ENCODE data around the gene PAK4. TPM values are rescaled to one million over a fixed set of nuclear protein-coding genes. Genes with fewer than 3 reads are reported as not detected.
A peak's percentile ranks its signal among the peaks of the same experiment; 100 is the strongest.

The PAK4 gene
- total and polyA plus RNA-seq, 9 of the 15 experiments (the other 6 are each of a cell fraction or from before 2014, with no cell fraction given) = 0.21 to 33.5 (median 5.8) TPM

DNA sequence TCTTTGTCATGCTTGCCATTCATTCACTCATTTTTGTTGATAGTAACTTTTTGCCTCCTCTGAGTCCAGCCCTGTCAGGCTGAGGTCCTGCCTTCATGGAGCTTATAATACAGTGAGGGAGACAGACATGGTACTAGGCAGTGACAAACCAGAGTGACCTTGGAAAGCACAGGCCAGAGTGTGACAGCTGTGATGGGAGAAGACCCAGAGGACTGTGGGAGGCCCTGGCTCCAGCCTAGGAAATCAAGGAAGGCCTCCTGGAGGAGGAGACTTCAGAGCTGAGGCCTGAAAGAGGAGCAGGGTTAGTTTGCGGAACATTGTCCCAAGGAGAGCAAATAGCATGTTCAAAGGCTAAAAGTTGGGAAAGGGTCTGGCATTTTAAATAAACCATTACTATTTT lies 20.5 kb downstream of the PAK4 start:
- H3K79me2 ChIP-seq (ENCODE audit: control insufficient read depth, insufficient read depth, low read length) = peaks cover 51% of the 10 kb centered on the region
- H3K4me1 ChIP-seq (replicated peaks in 1 of 2; ENCODE audit: control insufficient read depth in 2 of 2, insufficient read depth in 2 of 2, low read length in 2 of 2) = peaks cover 7 to 35% of the 10 kb centered on the region in 2 experiments; a peak in 4 of 5 replicates
- no peak overlapping the region for H3K4me2 ChIP-seq (ENCODE audit: insufficient read depth, low read length)
- no peaks in the 10 kb centered on the region for H3K9me3 ChIP-seq (replicated peaks; ENCODE audit: control insufficient read depth, insufficient read depth, low read depth, low read length)
- TF ChIP-seq ZFP1 (CRISPR knock-in tag; IDR thresholded peaks at IDR 0.05) (no peak), NFRKB (IDR thresholded peaks at IDR 0.05; ENCODE audit: low read depth) (no peak), ZFP36 (IDR thresholded peaks at IDR 0.05; ENCODE audit: low read depth, low read length, partially characterized antibody) (peak; percentile 95)
- H3K27ac ChIP-seq (ENCODE audit: extremely low read depth, low read depth, low read length) = no peak overlapping the region
- H3K9ac ChIP-seq (ENCODE audit: insufficient read depth in 1 of 2, low read depth in 2 of 2, low read length in 2 of 2) = no peak overlapping the region
- POLR2A ChIA-PET = interaction anchor here (1.4 to 2.6 kb wide), 2 partner anchors 9 to 165 kb away, joined by 3 to 13 read pairs; no protein-coding TSS in a partner anchor
- CTCF ChIA-PET (ENCODE audit: low intra/inter-chr PET ratio) = interaction anchor here (0.5 kb wide), 1 partner anchor 48 kb away, joined by 3 read pairs; no protein-coding TSS in a partner anchor
- WGBS (ENCODE audit: insufficient coverage, low coverage, missing lambda C conversion rate) = 100% methylated on average over 1 of the region's 1 CpG
- in situ Hi-C loops (cut with MboI) = no loop called here
- ATAC-seq = no peak
- BruUV-seq (replicated peaks) = no TSS peak
- H2AFZ ChIP-seq (ENCODE audit: low read depth, low read length) = no peak overlapping the region
- FAIRE-seq = no peak
- H3K4me3 ChIP-seq = no peak overlapping the region
- H3K27me3 ChIP-seq (ENCODE audit: control insufficient read depth in 2 of 2, insufficient read depth in 2 of 2, low read length in 2 of 2) = no peaks in the 10 kb centered on the region
- peaks cover 19% of the 10 kb centered on the region for H4K20me1 ChIP-seq (replicated peaks; ENCODE audit: control insufficient read depth, insufficient read depth, low read length)
- no peak for DNase-seq (ENCODE audit: extremely low read depth in 1 of 4, low spot score in 3 of 4)
- H3K9me1 ChIP-seq (ENCODE audit: control insufficient read depth, insufficient read depth, low read length) = peaks cover 6% of the 10 kb centered on the region
- intact Hi-C loops (cut with micrococcal nuclease) = no loop called here
- no peaks in the 10 kb centered on the region for H3K36me3 ChIP-seq (ENCODE audit: control insufficient read depth, insufficient read depth, low read length)

GRCh38 chr19:39146686-39147450 lies 21.3 kb downstream of the PAK4 start:
- no peaks in the 10 kb centered on the region for H3K9me3 ChIP-seq (replicated peaks; ENCODE audit: control insufficient read depth, insufficient read depth, low read depth, low read length)
- in situ Hi-C loops (cut with MboI) = no loop called here
- no peaks in the 10 kb centered on the region for H3K27me3 ChIP-seq (ENCODE audit: control insufficient read depth in 2 of 2, insufficient read depth in 2 of 2, low read length in 2 of 2)
- intact Hi-C loops (cut with micrococcal nuclease) = no loop called here
- H3K27ac ChIP-seq (ENCODE audit: extremely low read depth, low read depth, low read length) = no peak overlapping the region
- FAIRE-seq (no peak), ATAC-seq (no peak), DNase-seq (ENCODE audit: extremely low read depth in 1 of 4, low spot score in 3 of 4) (no peak)
- H3K79me2 ChIP-seq (ENCODE audit: control insufficient read depth, insufficient read depth, low read length) = peaks cover 54% of the 10 kb centered on the region
- POLR2A ChIA-PET = interaction anchor here (1.4 kb wide), 1 partner anchor 164 kb away, joined by 3 read pairs; no protein-coding TSS in a partner anchor
- BruUV-seq (replicated peaks) = no TSS peak
- CTCF ChIA-PET (ENCODE audit: low intra/inter-chr PET ratio) = no interaction called here
- H4K20me1 ChIP-seq (replicated peaks; ENCODE audit: control insufficient read depth, insufficient read depth, low read length) = peaks cover 19% of the 10 kb centered on the region
- 42% methylated on average over 6 of the region's 7 CpGs for WGBS (ENCODE audit: insufficient coverage, low coverage, missing lambda C conversion rate)
- peaks cover 12 to 39% of the 10 kb centered on the region in 2 experiments; a peak in 4 of 5 replicates for H3K4me1 ChIP-seq (replicated peaks in 1 of 2; ENCODE audit: control insufficient read depth in 2 of 2, insufficient read depth in 2 of 2, low read length in 2 of 2)
- H3K9me1 ChIP-seq (ENCODE audit: control insufficient read depth, insufficient read depth, low read length) = peaks cover 5% of the 10 kb centered on the region
- no peak for TF ChIP-seq ZZZ3 (IDR thresholded peaks at IDR 0.05)
- no peak for TF ChIP-seq TAF15 (IDR thresholded peaks at IDR 0.05; ENCODE audit: low read depth, low read length)
- TF ChIP-seq ZNF347 (CRISPR knock-in tag; IDR thresholded peaks at IDR 0.05; ENCODE audit: low read depth) = no peak
- no peak for TF ChIP-seq ZBTB8A (IDR thresholded peaks at IDR 0.05; ENCODE audit: partially characterized antibody)
- no peak for TF ChIP-seq RBM34 (IDR thresholded peaks at IDR 0.05; ENCODE audit: borderline replicate concordance, insufficient read depth, low read length)
- TF ChIP-seq ZNF766 (CRISPR knock-in tag; conservative IDR thresholded peaks at IDR 0.05) = no peak
- TF ChIP-seq ATF7 (IDR thresholded peaks at IDR 0.05) = no peak
- no peak for TF ChIP-seq SMC3 (conservative IDR thresholded peaks at IDR 0.05; ENCODE audit: insufficient read depth, low read depth, low read length)
- TF ChIP-seq FOXJ2 (tag; IDR thresholded peaks at IDR 0.05) = no peak
- TF ChIP-seq NCOA2 (IDR thresholded peaks at IDR 0.05; ENCODE audit: partially characterized antibody in 2 of 2) = no peak
- TF ChIP-seq FOXK2 (conservative IDR thresholded peaks at IDR 0.05 in 1 of 2, IDR thresholded peaks at IDR 0.05 in 1 of 2; ENCODE audit: low read depth in 2 of 2) = no peak
- H2AFZ ChIP-seq (ENCODE audit: low read depth, low read length) = no peak overlapping the region
- no peak overlapping the region for H3K4me3 ChIP-seq
- H3K4me2 ChIP-seq (ENCODE audit: insufficient read depth, low read length) = no peak overlapping the region
- no peak overlapping the region for H3K9ac ChIP-seq (ENCODE audit: insufficient read depth in 1 of 2, low read depth in 2 of 2, low read length in 2 of 2)
- no peaks in the 10 kb centered on the region for H3K36me3 ChIP-seq (ENCODE audit: control insufficient read depth, insufficient read depth, low read length)
